Cardiac muscle cell (in vitro differentiated cells and primary cell): ENCODE results near the gene LRMDA. TPM values are rescaled to one million over a fixed set of nuclear protein-coding genes. Genes with fewer than 3 reads are reported as not detected.

Source experiments
- DNase-seq, 2 donors: peaks; one replicate each; pipeline versions ENCODE4 v3.0.0 to v3.0.0-alpha.2; 2010 to 2017; ENCODE audit warnings: low read depth in 1 of 2, low spot score in 1 of 2
- H3K27ac ChIP-seq: fragments of 200-600 bp; sonication (generic); 2 replicates; pipeline ENCODE4 v1.5.1; 2016
- H3K27me3 ChIP-seq: fragments of 200-600 bp; sonication (generic); 2 replicates; pipeline ENCODE4 v1.6.0; 2016; ENCODE audit warnings: control low read depth
- H3K36me3 ChIP-seq: fragments of 200-600 bp; sonication (generic); 2 replicates; pipeline ENCODE4 v1.5.1; 2016; ENCODE audit warnings: control low read depth
- H3K4me1 ChIP-seq: fragments of 200-600 bp; sonication (generic); 2 replicates; pipeline ENCODE4 v1.8.1; 2017; ENCODE audit warnings: low read depth, mild to moderate bottlenecking, mixed run types
- H3K4me3 ChIP-seq: fragments of 200-600 bp; sonication (generic); 2 replicates; pipeline ENCODE4 v1.5.1; 2016; ENCODE audit warnings: mild to moderate bottlenecking
- H3K9me3 ChIP-seq: fragments of 200-600 bp; sonication (generic); 2 replicates; pipeline ENCODE4 v1.5.1; 2017; ENCODE audit warnings: low read depth, mild to moderate bottlenecking, control low read depth
- CTCF ChIP-seq: IDR thresholded peaks from 2 replicates; pipeline ENCODE4 v1.5.1; 2012; ENCODE audit warnings: low read depth, mild to moderate bottlenecking, low read length
- polyA plus RNA-seq: library from polyadenylated mRNA; unstranded; fragments of >200 nt; fragmentation: Nextera tagmentation; extraction: Ambion mirVana; gene quantifications from 2 replicates; pipeline ENCODE4 v1.2.1, GENCODE V29; 2016
- total RNA-seq: library from RNA; depleted of rRNA; stranded (reverse); fragments of >200 nt; gene quantifications from 2 replicates; pipeline ENCODE4 v1.2.3, GENCODE V29; 2016

LRMDA gene
- total and polyA plus RNA-seq, 2 experiments from 2014 or later = 6.2 to 11.7 TPM

GRCh38 chr10:75889051-75889450, 457.6 kb downstream of the LRMDA start:
- DNase-seq = no peak
- no peaks in the 10 kb centered on the region for H3K27me3 ChIP-seq
- H3K36me3 ChIP-seq = no peaks in the 10 kb centered on the region
- no peak overlapping the region for H3K4me3 ChIP-seq
- TF ChIP-seq CTCF = no peak
- no peaks in the 10 kb centered on the region for H3K9me3 ChIP-seq
- no peak overlapping the region for H3K27ac ChIP-seq
- no peaks in the 10 kb centered on the region for H3K4me1 ChIP-seq

GRCh38 chr10:75894761-75895160, 463.3 kb downstream of the LRMDA start:
- no peak for TF ChIP-seq CTCF
- Histone ChIP-seq H3K27me3 (no peaks in the 10 kb centered on the region), H3K27ac (no peak overlapping the region)

GRCh38 chr10:75895259-75895658, 463.8 kb downstream of the LRMDA start:
- no peak overlapping the region for H3K27ac ChIP-seq
- TF ChIP-seq CTCF = no peak

More at GRCh38 chr10:75894761-75895160, 463.3 kb downstream of the LRMDA start:
- no peaks in the 10 kb centered on the region for H3K9me3 ChIP-seq
- no peaks in the 10 kb centered on the region for H3K4me1 ChIP-seq
- no peak overlapping the region for H3K4me3 ChIP-seq
- DNase-seq = no peak
- no peaks in the 10 kb centered on the region for H3K36me3 ChIP-seq

GRCh38 chr10:75899816-75900390, 468.5 kb downstream of the LRMDA start:
- DNase-seq = no peak
- no peak overlapping the region for H3K27ac ChIP-seq

More at GRCh38 chr10:75895259-75895658, 463.8 kb downstream of the LRMDA start:
- no peaks in the 10 kb centered on the region for H3K4me1 ChIP-seq
- H3K4me3 ChIP-seq = no peak overlapping the region
- no peaks in the 10 kb centered on the region for H3K27me3 ChIP-seq
- no peak for DNase-seq
- no peaks in the 10 kb centered on the region for H3K9me3 ChIP-seq
- H3K36me3 ChIP-seq = no peaks in the 10 kb centered on the region

GRCh38 chr10:75902816-75903215, 471.4 kb downstream of the LRMDA start:
- H3K4me1 ChIP-seq = peaks cover 31% of the 10 kb centered on the region
- no peaks in the 10 kb centered on the region for H3K27me3 ChIP-seq
- no peak overlapping the region for H3K27ac ChIP-seq
- no peaks in the 10 kb centered on the region for H3K9me3 ChIP-seq
- TF ChIP-seq CTCF = no peak
- H3K4me3 ChIP-seq = no peak overlapping the region
- H3K36me3 ChIP-seq = no peaks in the 10 kb centered on the region
- no peak for DNase-seq

More at GRCh38 chr10:75899816-75900390, 468.5 kb downstream of the LRMDA start:
- Histone ChIP-seq H3K4me1 (peaks cover 24% of the 10 kb centered on the region), H3K9me3 (no peaks in the 10 kb centered on the region), H3K36me3 (no peaks in the 10 kb centered on the region), H3K27me3 (no peaks in the 10 kb centered on the region), H3K4me3 (no peak overlapping the region)
- no peak for TF ChIP-seq CTCF
